Fibroblast of mammary gland (primary cell): ENCODE measurements around the gene TTC32.

Experiments
- DNase-seq: peaks from one replicate; pipeline ENCODE4 v3.0.0-alpha.2; 2010; ENCODE audit warnings: low read depth
- H3K4me3 ChIP-seq: 2 replicates; pipeline ENCODE4 v1.5.1; 2011; ENCODE audit warnings: low read depth, mild to moderate bottlenecking, low read length, moderate library complexity; ENCODE audit not compliant: control insufficient read depth
- TF ChIP-seq, protein P1 (sequence below): conservative IDR thresholded peaks from 2 replicates; pipeline ENCODE4 v1.5.1; 2011; ENCODE audit warnings: low read depth, low read length, inconsistent platforms; ENCODE audit not compliant: control insufficient read depth, insufficient read depth

TTC32 gene

GRCh38 chr2:19901442-19902215 lies at the start of gene TTC32:
Gene TTC32, minus strand, starts transcription at chr2:19901983. Its CDS starts 129 bp downstream, at chr2:19901854.
- TF ChIP-seq, protein P1, sequence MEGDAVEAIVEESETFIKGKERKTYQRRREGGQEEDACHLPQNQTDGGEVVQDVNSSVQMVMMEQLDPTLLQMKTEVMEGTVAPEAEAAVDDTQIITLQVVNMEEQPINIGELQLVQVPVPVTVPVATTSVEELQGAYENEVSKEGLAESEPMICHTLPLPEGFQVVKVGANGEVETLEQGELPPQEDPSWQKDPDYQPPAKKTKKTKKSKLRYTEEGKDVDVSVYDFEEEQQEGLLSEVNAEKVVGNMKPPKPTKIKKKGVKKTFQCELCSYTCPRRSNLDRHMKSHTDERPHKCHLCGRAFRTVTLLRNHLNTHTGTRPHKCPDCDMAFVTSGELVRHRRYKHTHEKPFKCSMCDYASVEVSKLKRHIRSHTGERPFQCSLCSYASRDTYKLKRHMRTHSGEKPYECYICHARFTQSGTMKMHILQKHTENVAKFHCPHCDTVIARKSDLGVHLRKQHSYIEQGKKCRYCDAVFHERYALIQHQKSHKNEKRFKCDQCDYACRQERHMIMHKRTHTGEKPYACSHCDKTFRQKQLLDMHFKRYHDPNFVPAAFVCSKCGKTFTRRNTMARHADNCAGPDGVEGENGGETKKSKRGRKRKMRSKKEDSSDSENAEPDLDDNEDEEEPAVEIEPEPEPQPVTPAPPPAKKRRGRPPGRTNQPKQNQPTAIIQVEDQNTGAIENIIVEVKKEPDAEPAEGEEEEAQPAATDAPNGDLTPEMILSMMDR, result no peak
- peak within 1 kb of the TSS; percentile 66 for H3K4me3 ChIP-seq
- peak; percentile 94 for DNase-seq

DNA sequence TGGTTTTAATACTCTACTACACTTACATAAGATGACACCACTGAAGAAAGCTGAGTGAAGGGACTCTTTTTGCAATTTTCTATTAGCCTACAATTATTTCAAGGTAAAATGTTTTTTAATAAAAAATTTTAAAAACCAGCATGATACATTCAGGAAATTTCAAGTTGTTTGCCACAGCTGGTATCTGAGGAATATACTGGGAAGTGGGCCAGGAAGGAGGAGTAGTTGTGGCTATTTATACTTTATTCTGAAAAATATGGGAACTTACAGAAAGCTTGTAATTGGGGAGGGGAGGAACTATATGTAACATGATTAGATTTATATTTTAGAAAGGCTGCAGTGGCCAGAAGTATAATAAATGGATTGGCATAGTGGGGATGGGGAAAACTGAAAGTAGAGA lies 47.3 kb upstream of the TTC32 start:
- no peak overlapping the region for H3K4me3 ChIP-seq
- peak; percentile 39 for DNase-seq
- TF ChIP-seq, protein P1, result no peak

- no peak overlapping the region for H3K4me3 ChIP-seq
- TF ChIP-seq, protein P1, result no peak
- no peak for DNase-seq
Observed at GRCh38 chr2:19947184-19947940, 45.6 kb upstream of the TTC32 start.

DNA sequence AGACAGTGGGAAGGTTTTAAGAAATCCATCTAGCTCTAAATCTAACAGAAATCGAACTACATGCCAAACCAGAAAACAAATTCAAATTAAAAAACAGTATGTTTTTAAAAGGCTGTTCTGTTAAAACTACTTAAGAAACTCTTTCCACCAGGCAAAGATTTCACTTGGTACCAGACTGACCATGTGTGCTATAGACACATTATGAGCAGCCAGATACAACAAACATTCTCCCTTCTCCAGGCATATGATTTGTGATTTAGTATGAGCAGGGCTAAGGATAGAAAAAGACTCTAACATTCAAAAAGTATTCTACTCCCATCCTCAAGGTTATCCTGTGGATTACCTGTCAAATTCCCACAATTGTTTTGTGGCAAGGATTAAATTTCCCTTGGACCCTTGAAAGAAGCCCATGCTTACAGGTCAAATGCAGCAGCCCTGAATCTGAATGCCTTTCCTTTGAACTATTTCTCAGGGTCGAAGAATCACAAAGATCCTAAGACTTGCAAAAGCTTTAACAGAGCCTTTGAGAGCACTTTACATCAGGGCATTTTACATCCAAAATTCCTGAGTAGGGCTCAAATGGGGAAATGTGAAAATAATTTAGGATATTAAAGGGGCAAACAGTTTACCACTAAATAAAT lies 42.5 kb upstream of the TTC32 start:
- DNase-seq, result no peak
- TF ChIP-seq, protein P1, result no peak
- no peak overlapping the region for H3K4me3 ChIP-seq

DNA sequence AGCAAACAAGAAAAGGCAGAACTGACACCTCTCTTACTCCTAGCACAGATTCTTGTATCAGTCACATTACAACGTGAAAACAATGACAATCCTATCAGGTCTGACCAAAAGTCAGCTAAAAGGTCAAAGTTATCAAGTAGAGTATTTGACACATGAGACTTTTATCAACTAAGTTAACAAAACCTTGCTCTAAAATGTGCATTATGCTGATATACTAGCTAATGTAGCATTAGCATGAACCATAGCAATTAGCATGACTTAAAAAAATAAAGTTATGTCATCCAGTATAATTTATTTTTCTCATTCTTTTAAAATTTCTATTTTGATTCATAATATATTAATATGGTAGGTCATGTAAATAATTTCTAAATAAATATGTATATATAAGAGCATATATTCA lies 41.4 kb upstream of the TTC32 start:
- DNase-seq, result no peak
- H3K4me3 ChIP-seq, result no peak overlapping the region
- TF ChIP-seq, protein P1, result no peak

DNA sequence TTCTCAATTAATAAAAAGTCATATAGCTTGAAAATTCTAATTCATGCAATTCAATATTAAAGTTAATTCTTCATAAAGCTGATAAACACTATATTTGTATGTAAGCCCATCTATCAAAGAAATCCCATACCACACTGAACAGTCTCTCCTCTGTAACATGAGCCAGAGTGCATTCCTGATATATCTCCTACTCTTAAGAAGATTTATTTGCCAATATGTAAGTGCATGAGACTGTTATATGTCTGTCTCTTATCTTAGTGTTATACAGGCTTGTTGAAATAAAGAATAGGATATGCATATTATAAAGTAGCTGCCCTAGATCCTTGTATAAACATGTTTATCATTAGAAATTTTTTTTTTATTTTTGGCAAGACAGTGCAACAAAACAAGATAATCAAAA lies 40.4 kb upstream of the TTC32 start:
- DNase-seq, result no peak

More for the DNA sequence above, 40.4 kb upstream of the TTC32 start:
- no peak overlapping the region for H3K4me3 ChIP-seq
- TF ChIP-seq, protein P1, result no peak
